ENCODE data around the gene TCOF1.
A peak's percentile ranks its signal among the peaks of the same experiment; 100 is the strongest.

TCOF1 gene

DNA sequence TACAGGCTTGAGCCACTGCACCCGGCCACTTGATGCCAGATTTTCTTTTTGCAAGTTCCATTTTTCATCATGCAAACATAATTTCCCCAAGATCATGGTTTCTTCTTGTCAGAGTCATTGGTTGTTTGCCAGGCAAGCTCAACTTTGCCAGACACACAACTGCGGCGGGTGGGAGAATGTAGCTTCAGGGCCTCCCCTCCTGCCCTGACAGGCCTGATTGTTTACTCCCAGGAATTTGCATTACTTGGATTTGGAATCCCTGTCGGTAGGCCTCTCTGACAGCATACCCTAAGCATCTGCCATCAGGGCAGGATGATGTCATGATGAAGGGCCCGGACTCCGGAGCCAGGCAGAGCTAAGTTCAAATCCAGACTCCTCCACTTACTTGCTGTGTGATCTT lies 77.0 kb downstream of the TCOF1 start:
- no peak for DNase-seq

DNA sequence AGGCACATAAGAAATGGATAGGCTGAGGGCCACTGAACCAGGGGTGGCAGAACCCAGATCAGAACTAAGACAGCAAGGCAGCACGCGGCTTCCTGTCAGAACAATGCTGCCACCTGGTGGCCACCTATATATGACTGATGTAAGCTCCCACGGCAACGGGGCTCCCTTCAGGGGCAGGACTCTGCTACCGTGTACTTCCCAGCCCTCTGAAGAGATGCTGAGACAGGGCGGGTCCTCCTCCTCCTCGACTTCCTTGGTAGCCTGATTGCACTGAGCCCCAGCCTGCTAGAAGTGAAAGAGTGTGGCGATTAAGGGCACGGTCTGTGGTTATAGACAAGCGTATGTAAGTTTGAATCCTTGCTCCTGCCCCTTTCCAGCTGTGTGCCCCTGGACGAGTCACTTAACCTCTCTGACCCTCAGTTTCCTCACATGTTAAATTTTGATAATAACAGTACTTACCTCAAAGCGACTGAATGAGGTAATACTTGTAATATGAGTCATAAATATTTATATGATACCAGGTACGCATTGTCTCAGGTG lies 78.7 kb downstream of the TCOF1 start:
- peak; percentile 88 to 91 for DNase-seq

DNA sequence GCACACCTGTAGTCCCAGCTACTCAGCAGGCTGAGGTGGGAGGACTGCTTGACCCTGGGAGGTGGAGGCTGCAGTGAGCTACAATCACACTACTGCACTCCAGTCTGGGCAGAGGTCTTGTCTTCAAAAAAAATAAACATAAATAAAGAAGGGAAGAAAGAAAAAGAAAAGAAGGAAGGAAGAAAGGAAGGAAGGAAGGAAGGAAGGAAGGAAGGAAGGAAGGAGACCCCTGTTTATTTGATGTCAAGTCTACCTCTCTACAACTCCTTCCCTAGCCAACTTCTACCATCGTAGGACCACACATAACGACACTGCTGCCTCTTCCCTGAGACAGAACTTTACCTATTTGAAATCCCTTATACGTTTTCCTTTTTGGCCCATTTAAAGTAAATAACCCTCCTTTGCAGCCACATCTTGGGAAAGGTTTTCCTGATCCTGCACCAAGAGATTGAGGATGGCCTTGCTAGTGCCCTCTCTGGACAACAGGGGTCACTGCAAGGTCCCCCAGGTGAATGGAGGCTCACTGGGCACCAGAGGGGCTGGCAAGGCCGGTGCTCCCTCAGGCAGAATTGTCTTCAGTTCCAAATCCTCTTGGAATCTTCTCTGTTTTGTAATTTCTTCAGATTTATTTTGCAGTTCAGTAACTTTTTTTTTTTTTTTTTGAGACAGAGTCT lies 81.5 kb downstream of the TCOF1 start:
- peak in 1 of 2 donors; percentile 31 for DNase-seq

DNA sequence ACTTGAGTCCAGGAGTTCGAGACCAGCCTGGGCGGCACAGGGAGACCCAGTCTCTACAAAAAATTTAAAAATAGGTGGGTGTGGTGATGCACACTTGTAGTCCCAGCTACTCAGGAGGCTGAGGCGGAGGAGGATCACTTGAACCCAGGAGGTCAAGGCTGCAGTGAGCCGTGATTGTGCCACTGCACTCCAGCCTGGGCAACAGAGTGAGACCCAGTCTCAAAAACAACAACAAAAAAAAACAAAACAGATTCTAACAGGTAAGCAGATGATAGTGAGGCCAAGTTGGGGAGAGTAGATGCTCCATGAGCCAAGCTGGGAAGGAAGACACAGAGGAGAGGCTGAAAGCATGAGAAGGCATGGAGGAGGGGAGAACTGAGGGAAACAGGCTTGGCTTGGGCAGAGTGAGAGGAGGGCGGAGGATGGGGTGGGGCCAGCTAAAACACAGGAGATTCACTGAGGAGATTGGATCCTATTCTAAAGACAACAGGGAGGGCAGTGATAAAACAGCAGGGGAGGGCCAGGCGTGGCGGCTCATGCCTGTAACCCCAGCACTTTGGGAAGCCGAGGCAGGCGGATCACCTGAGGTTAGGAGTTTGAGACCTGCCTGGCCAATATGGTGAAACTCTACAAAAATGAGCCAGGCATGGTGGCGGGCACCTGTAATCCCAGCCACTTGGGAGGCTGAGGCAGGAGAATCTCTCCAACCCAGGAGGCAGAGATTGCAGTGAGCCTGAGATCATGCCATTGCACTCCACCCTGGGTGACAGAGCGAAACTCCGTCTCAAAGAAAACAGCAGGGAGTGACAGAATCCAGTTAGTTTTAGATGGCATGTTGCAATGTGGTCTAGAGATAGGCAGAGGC lies 83.7 kb downstream of the TCOF1 start:
- no peak for DNase-seq

DNA sequence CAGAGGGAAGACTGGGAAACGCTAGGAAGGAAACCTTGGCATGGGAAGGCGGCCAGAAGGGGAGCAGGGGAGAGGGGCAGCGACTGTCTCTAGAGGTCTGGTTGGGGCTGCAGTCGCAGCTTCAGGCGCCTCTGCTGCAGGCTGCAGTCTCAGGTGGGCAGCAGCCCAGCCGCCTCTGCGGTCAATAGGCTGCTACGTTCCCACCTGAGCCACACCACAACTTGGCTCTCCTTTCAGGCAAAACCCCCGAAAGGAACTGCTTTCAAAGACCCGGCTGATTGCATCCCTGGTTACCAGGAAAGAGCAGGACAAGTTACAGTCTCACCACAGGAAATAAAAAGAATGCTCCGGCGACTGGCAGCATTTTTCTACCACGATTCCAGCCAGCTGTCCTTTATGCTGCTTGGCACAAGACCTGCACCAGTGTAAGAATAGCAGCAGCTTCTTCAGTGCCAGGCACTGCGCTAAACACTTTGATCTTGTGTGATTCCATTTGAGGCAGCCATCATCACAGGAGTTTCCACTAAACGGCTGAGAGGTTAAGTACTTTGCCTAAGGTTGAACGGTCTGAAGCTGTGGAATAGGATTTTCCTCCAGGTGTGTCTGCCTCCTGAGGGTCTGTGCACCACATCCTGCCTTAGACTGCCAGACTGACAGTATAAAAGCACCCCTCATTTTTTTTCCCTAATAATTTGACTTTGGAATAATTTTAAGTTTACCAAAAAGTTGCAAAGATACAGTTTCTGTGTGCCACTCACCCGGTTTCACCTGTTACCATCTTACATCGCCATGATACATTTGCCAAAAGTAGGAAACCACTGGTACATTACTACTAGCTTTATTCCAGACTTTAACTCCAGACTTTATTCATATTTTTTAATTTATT lies 84.6 kb downstream of the TCOF1 start:
- DNase-seq, result no peak

DNA sequence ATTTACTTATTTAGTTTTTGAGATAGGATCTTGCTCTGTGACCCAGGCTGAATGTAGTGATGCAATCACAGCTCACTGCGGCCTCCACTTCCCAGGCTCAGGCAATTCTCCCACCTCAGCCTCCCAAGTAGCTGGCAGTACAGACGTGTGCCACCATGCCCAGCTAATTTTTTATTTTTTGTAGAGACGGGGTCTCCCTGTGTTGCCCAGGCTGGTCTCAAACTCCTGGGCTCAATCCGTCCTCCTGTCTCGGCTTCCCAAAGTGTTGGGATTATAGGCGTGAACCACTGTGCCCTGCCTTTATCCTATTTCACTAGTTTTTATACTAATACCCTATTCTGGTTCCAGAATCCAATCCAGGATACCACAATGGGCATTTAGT lies 85.2 kb downstream of the TCOF1 start:
- DNase-seq, result no peak

DNA sequence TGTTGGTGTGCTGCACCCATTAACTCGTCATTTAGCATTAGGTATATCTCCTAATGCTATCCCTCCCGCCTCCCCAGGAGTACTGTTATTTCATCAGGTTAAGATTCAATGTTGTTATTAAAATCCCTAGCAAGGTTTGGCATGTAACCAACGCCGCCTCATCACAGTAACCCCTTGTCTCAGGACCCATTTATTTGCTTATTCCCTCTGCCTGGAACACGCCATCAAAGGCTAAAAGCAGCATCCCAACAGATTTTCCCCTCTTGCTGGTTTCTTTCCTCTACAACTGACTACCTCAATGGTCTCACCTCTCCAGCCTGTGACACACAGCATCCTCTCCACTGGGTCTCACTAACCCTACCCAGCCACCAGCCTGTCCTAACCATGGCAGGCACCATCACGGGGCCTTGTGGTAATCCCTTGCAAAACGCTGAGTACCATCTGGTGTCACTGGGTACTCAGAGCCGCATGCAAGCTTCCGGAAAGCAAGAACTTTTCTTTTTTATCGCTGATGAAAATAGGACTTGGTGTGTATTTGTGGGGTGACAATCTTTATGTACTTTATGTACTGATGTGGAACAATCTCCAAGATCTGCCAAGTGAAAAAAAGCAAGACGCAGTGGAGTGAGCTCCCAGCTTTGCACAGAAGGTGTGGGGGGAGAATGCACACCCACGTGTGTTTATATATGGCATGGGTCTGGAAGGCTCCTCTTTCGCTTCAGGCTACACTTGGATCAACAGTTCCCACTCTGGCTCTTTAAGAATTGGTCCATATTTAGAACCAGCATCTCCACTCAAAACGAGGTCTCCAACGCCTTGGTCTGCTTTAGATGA lies 86.0 kb downstream of the TCOF1 start:
- no peak for DNase-seq

DNA sequence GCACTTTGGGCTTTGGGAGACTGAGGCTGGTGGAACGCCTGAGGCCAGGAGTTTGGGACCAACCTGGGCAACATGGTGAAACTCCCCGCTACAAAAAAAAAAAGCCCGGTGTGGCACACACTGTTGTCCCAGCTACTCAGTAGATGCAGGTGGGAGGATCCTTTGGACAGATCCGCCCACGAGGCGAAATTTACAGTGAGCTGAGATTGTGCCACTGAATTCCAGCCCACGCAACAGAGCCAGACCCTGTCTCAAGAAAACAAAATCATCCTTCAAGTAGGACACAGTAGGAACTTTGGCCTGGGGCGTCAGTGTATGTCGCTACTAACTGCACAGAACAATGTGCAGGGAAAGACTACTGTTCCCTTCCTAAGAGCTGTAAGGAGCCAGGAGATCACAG lies 87.3 kb downstream of the TCOF1 start:
- no peak for DNase-seq

DNA sequence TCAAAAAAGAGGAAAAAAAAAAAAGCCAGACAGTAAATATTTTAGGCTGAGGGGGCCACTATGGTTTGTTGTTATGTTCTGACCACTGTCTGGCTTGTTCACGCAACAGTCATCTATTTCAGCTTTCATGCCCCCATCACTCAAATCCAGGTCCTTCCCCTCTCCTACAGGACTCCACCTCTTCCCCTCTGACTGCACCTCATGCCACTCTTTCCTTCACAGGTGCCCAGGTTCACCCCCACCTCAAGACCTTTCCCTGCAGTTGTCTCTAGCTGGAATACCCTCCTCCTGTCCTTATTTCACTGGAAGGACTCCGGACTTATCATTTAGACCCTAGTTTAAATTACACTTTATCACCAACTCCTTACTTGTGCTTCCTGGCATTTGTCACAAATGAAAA lies 88.6 kb downstream of the TCOF1 start:
- DNase-seq, result no peak

DNA sequence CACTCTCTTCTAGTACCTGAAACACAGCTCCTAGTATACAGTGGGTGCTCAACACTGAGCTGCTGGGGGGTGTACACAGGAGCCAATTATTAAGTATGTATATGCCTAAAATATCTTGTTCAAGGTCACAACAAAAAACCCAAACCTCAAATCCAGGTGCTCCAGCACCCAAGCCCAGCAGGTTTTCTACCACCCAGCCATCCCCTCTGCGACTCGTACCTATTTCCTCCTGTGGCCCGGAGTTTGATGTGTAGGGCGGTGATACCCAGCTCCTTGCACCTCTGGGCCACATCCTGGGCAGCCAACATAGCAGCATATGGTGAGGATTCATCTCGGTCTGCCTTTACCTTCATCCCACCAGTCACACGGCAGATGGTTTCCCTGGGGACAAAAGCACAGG lies 89.1 kb downstream of the TCOF1 start:
- no peak for DNase-seq

DNA sequence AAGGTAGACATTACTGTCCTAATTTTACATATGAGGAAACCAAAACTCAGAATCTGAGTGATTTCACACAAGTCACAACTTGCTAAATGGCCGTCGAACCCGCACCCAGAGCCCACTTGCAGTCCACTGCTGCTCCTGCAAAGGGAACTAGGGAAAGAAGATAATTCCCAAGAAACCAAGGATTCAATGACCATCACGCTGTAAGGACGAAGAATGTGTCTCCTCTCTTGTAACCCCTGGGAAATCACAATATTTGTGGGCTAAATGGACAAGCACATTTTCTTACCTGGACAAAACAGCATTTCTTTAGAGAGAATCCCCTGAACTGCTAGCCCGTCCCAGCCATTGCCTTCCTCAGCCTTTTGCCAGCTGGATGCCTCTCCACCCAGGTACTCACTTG lies 89.7 kb downstream of the TCOF1 start:
- no peak for DNase-seq

DNA sequence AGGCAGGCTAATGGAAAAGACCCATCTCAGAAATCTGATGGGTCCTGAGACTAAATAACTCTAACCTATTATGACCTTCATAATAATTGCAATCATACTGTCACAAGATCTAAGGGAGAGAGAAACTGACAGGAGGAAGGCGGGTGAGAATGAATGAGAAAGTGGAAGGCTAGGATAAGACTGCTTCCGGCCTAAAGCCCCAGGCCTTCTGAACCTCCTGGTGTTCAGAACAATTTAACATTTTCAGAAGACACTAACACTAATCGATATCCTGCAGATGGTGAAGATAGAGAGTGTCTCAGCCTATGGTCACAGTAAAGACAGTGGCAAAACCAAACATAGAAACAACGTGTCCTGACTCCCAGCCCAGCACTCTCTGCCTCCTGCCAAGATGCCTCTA lies 90.8 kb downstream of the TCOF1 start:
- DNase-seq, result no peak

DNA sequence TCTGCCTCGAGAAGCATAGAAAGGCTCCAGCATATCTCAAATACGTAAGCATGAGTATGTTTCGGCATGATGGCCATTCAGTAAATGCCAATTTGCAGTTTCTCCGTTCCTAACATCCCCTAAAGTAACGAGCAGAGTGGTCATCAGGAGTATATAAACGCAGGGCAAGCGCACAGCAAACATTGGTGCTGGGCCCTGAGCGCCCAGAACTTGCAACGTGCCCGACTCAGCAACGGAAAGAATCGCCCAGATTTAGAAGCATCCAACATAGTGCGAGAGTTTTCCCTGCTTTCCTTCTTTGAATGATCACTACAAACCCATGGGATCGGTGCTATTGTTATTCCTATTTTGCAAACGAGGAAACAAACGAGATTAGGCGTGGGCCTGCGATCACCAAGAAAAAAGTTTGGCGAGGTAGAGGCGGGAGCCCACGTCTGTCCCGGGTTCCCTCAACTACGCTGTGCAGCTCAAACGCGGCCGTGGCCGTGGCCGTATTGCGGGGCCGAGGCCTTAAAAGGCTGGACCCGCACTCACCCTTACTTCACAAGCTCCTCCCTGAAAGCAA lies 91.5 kb downstream of the TCOF1 start:
- DNase-seq, result peak in 1 of 2 donors; percentile 51

Measured in inflammatory macrophage (primary cell).